Spleen (tissue), 11 donors: ENCODE results near the gene ZMIZ1. TPM values are rescaled to one million over a fixed set of nuclear protein-coding genes. Genes with fewer than 3 reads are reported as not detected.
A peak's percentile ranks its signal among the peaks of the same experiment; 100 is the strongest.

Source experiments
- DNase-seq: peaks from one replicate; pipeline ENCODE4 v3.0.0-alpha.2; 2020
- H3K27ac ChIP-seq, 8 donors: fragments of 200-600 bp; sonication (generic) in 7 of 8; 1 replicate in 4 of 8; 2 replicates in 4 of 8; pipeline versions ENCODE4 v1.5.0 to v1.8.0; 2016 to 2021; ENCODE audit warnings: inconsistent platforms in 4 of 8, mild to moderate bottlenecking in 4 of 8, moderate library complexity in 1 of 8
- H3K27me3 ChIP-seq, 7 donors: fragments of 200-600 bp; sonication (generic) in 6 of 7; replicated peaks in 1 of 7; 1 replicate in 4 of 7; 2 replicates in 3 of 7; pipeline versions ENCODE4 v1.5.0 to v1.8.0; 2016 to 2021; ENCODE audit warnings: inconsistent platforms in 3 of 7, mild to moderate bottlenecking in 1 of 7
- H3K36me3 ChIP-seq, 6 donors: fragments of 200-600 bp; sonication (generic) in 5 of 6; 1 replicate in 4 of 6; 2 replicates in 2 of 6; pipeline versions ENCODE4 v1.5.0 to v1.8.0; 2016 to 2021; ENCODE audit warnings: inconsistent platforms in 2 of 6
- H3K4me1 ChIP-seq, 6 donors: fragments of 200-600 bp; sonication (generic) in 5 of 6; 1 replicate in 3 of 6; 2 replicates in 3 of 6; pipeline versions ENCODE4 v1.5.0 to v1.8.0; 2016 to 2021; ENCODE audit warnings: inconsistent platforms in 3 of 6
- H3K4me3 ChIP-seq, 8 donors: fragments of 200-600 bp; sonication (generic) in 7 of 8; 1 replicate in 4 of 8; 2 replicates in 4 of 8; pipeline versions ENCODE4 v1.5.0 to v1.8.0; 2016 to 2021; ENCODE audit warnings: inconsistent platforms in 4 of 8, mild to moderate bottlenecking in 4 of 8, moderate library complexity in 2 of 8
- H3K9me3 ChIP-seq, 8 donors: fragments of 200-600 bp; sonication (generic) in 7 of 8; 1 replicate in 4 of 8; 2 replicates in 4 of 8; pipeline versions ENCODE4 v1.5.0 to v1.8.0; 2016 to 2021; ENCODE audit warnings: inconsistent platforms in 4 of 8
- CTCF ChIP-seq, 11 experiments: fragments of 200-600 bp in 7 of 11; fragments of 450-650 bp in 4 of 11; sonication (generic) in 4 of 11; IDR thresholded peaks in 8 of 11; conservative IDR thresholded peaks in 3 of 11; 1 replicate in 7 of 11; 2 replicates in 4 of 11; pipeline versions ENCODE4 v1.4.0 to v1.8.0; 2016 to 2021; ENCODE audit warnings: antibody characterized with exemption in 11 of 11, inconsistent platforms in 4 of 11, mild to moderate bottlenecking in 1 of 11
- POLR2A ChIP-seq, 3 donors: fragments of 450-650 bp; IDR thresholded peaks; one replicate each; pipeline ENCODE4 v1.5.1; 2017; ENCODE audit warnings: antibody characterized with exemption in 3 of 3, mild to moderate bottlenecking in 1 of 3
- POLR2AphosphoS5 ChIP-seq, 3 donors: sonication (generic); formaldehyde crosslinking; IDR thresholded peaks; one replicate each; pipeline ENCODE4 v1.5.1; 2017; ENCODE audit warnings: antibody characterized with exemption in 3 of 3
- WGBS, 5 donors: extraction: QIAGEN DNeasy Blood & Tissue Kit in 3 of 5; methylation state at CpG; one replicate each; pipeline versions ENCODE4 v1.1.5 to v1.1.7; 2013 to 2018; 5-methylcytosine and 5-hydroxymethylcytosine counted together
- intact Hi-C: fragments of 100-400 bp; cut with DNase I; formaldehyde crosslinking; loops from one replicate; pipeline ENCODE4 v1.15.0; 2023; ENCODE audit warnings: low total_unique reads
- polyA plus RNA-seq, 3 donors: library from polyadenylated mRNA; stranded (reverse); fragments of 200-250 nt; gene quantifications; one replicate each; pipeline ENCODE4 v1.2.1, GENCODE V29; 2013
- total RNA-seq, 7 donors: library from RNA; depleted of rRNA in 3 of 7; stranded (reverse); fragments of >200 nt in 3 of 7; fragmentation: NEBNext Ultra II Directional in 4 of 7; extraction: Animal tissue kit (Norgen Biotek cat#: 25700) in 4 of 7; gene quantifications; one replicate each; pipeline versions ENCODE4 v1.1.0 to v1.2.1, GENCODE V29; 2016 to 2021
- donor health status: healthy with polysubstance abuse.
- donor health status: DM: no; HTN: no; CAD: no; lungs with moderate emphysema.
- donor health status: DM: no; HTN: no; CAD: no.
- donor health status: Bipolar disorder and iron deficiency.
- donor health status: healthy.
- donor health status: DM: no; HTN: no; CAD: no.
- donor health status: DM: yes; HTN: yes; CAD: no.

ZMIZ1 gene
- total and polyA plus RNA-seq, 10 donors = 10.7 to 210 (median 125) TPM

DNA sequence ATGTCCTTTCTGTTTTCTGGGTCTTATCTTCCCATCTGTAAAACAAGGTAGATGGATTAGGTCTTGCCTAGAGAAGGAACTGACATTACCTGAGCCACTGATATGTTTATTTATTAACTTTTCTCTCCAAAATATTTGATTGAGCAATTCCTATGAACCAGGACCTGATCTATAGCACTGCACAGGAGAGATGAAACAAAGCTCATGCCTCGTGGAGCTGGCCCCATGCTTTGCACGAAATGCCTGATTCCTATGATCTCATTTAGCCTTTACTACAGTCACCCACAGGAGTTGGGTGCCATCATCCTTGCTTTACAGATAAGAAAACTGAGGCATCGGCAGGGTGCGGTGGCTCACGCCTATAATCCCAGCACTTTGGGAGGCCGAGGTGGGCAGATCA, 48.2 kb upstream of the ZMIZ1 start:
- WGBS, 5 donors = 88 to 96% (median 92%) methylated on average over 6 of the region's 6 CpGs
- Histone ChIP-seq H3K4me1 (peaks cover 5 to 26% (median 15%) of the 10 kb centered on the region in 6 donors), H3K9me3 (peaks cover 0 to 8% (median 2%) of the 10 kb centered on the region in 8 donors), H3K36me3 (no peaks in the 10 kb centered on the region), H3K27me3 (no peaks in the 10 kb centered on the region), H3K4me3 (no peak overlapping the region), H3K27ac (no peak overlapping the region)
- TF ChIP-seq POLR2AphosphoS5 (IDR thresholded peaks at IDR 0.05) (no peak), POLR2A (IDR thresholded peaks at IDR 0.05) (no peak), CTCF (IDR thresholded peaks at IDR 0.05 in 8 of 11, conservative IDR thresholded peaks at IDR 0.05 in 3 of 11) (no peak)
- intact Hi-C loops = no loop called here
- DNase-seq = no peak

DNA sequence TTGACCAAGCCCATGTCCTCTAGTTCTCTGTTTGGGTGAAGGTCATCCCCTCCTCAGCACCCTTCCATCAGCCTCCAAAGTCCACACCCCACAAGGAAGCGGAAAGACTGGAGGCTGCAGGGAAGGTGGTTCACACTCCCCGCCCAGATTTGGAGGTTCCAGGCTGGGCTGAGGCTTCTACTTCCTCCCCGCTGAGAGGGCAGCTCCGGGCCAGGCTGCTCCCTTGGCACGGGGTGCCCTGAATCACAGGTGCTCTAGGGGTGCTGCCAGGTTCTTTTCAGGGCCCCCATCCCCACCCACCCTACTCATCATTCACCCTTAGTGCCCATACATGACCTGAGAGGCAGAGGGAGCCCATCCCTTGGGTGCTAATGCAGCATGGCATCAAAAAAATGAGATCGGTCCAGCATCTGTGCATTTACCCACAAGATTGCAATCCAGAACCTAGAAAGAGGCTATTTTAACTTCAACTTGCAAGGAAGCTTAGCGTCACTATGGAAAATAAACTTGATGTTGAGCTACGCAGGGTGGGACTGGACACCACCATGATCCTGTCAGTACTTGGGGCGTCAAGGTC, 47.3 kb upstream of the ZMIZ1 start:
- peak; percentile 71 for DNase-seq
- intact Hi-C loops = no loop called here

DNA sequence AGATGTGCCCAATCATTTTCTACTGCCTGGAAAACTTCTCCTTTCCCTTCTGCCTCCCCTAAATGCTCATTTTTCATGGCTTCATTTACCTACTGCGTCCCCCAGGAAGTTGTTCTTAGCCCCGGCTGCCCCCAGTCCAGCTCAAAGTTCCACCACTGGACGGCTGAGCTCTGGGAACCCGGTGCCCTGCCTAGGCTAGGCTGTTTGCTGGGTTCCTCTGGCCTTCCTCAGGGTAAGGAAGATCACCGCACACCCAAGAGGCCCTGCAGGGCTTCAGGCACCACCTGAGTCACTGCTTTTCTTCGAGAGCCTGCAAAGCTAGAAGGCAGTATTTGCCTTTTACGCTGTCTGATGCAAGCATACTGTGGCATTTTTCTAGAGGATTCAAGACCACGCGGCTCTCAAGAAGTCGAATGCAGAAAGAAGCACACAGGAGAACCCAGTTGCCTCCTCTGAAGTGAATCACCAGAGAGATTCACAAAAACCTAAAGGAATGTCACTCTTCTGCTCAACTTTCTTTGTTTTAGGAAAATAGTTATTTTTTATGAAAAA, 46.7 kb upstream of the ZMIZ1 start:
- peak; percentile 29 for DNase-seq
- H3K36me3 ChIP-seq = no peaks in the 10 kb centered on the region
- H3K27ac ChIP-seq = no peak overlapping the region
- H3K4me1 ChIP-seq = peaks cover 5 to 30% (median 15%) of the 10 kb centered on the region in 6 donors
- peaks cover 0 to 8% (median 2%) of the 10 kb centered on the region in 8 donors for H3K9me3 ChIP-seq
- WGBS, 5 donors = 90 to 94% (median 92%) methylated on average over 10 of the region's 10 CpGs
- H3K4me3 ChIP-seq = no peak overlapping the region
- intact Hi-C loops = no loop called here
- TF ChIP-seq POLR2A (IDR thresholded peaks at IDR 0.05) (no peak), CTCF (IDR thresholded peaks at IDR 0.05 in 8 of 11, conservative IDR thresholded peaks at IDR 0.05 in 3 of 11) (no peak), POLR2AphosphoS5 (IDR thresholded peaks at IDR 0.05) (no peak)
- H3K27me3 ChIP-seq = no peaks in the 10 kb centered on the region

More for the DNA sequence above, 47.3 kb upstream of the ZMIZ1 start:
- no peak for TF ChIP-seq POLR2A (IDR thresholded peaks at IDR 0.05)
- TF ChIP-seq POLR2AphosphoS5 (IDR thresholded peaks at IDR 0.05) = no peak
- no peak for TF ChIP-seq CTCF (IDR thresholded peaks at IDR 0.05 in 8 of 11, conservative IDR thresholded peaks at IDR 0.05 in 3 of 11)
- Histone ChIP-seq H3K4me3 (no peak overlapping the region), H3K27ac (no peak overlapping the region), H3K27me3 (no peaks in the 10 kb centered on the region), H3K36me3 (no peaks in the 10 kb centered on the region), H3K9me3 (peaks cover 0 to 8% (median 2%) of the 10 kb centered on the region in 8 donors), H3K4me1 (peaks cover 5 to 29% (median 15%) of the 10 kb centered on the region in 6 donors)
- WGBS, 5 donors = 77 to 90% (median 82%) methylated on average over 9 of the region's 9 CpGs

- Histone ChIP-seq H3K4me3 (peak overlapping the region in 2 of 8 donors; percentile 24 to 55), H3K36me3 (no peaks in the 10 kb centered on the region), H3K4me1 (peaks cover 5 to 37% (median 15%) of the 10 kb centered on the region in 6 donors), H3K9me3 (peaks cover 0 to 6% (median 1%) of the 10 kb centered on the region in 8 donors), H3K27ac (no peak overlapping the region), H3K27me3 (no peaks in the 10 kb centered on the region)
- peak; percentile 75 for DNase-seq
- 55 to 72% (median 66%) methylated on average over 17 of the region's 17 CpGs for WGBS, 5 donors
- intact Hi-C loops = no loop called here
- TF ChIP-seq POLR2AphosphoS5 (IDR thresholded peaks at IDR 0.05) (peak in 1 of 3 donors; percentile 43), CTCF (IDR thresholded peaks at IDR 0.05 in 8 of 11, conservative IDR thresholded peaks at IDR 0.05 in 3 of 11) (no peak), POLR2A (IDR thresholded peaks at IDR 0.05) (no peak)
These were observed 46.1 kb upstream of the ZMIZ1 start for GRCh38 chr10:79022565-79023230.
